ENCODE measurements around the gene HIVEP3.

HIVEP3 gene

GRCh38 chr1:41537788-41538351, 380.9 kb downstream of the HIVEP3 start:
- H3K4me3 ChIP-seq (ENCODE audit: insufficient read length, low read depth), result no peak overlapping the region
- no peak for TF ChIP-seq ZNF274 (IDR thresholded peaks at IDR 0.05; ENCODE audit: low read depth, low read length)
- no peak for TF ChIP-seq SUZ12 (IDR thresholded peaks at IDR 0.05; ENCODE audit: extremely low read depth, insufficient read depth, insufficient read length)
- no peak for TF ChIP-seq YY1 (IDR thresholded peaks at IDR 0.05; ENCODE audit: insufficient read depth, insufficient read length)
- H3K9ac ChIP-seq (ENCODE audit: insufficient read length, low read depth), result no peak overlapping the region
- H3K36me3 ChIP-seq (ENCODE audit: insufficient read depth, insufficient read length, low read length), result no peaks in the 10 kb centered on the region
- H3K4me1 ChIP-seq (ENCODE audit: insufficient read depth, insufficient read length), result peaks cover 3% of the 10 kb centered on the region
- H3K27me3 ChIP-seq (ENCODE audit: insufficient read depth, insufficient read length), result no peaks in the 10 kb centered on the region
- no peaks in the 10 kb centered on the region for H3K9me3 ChIP-seq (ENCODE audit: insufficient read depth, low read length)
- DNase-seq (ENCODE audit: low read depth, low spot score), result no peak

GRCh38 chr1:41537251-41537650, 381.5 kb downstream of the HIVEP3 start:
- Histone ChIP-seq H3K9me3 (ENCODE audit: insufficient read depth, low read length) (no peaks in the 10 kb centered on the region), H3K4me1 (ENCODE audit: insufficient read depth, insufficient read length) (peaks cover 3% of the 10 kb centered on the region), H3K9ac (ENCODE audit: insufficient read length, low read depth) (no peak overlapping the region), H3K27me3 (ENCODE audit: insufficient read depth, insufficient read length) (peaks cover 2% of the 10 kb centered on the region), H3K36me3 (ENCODE audit: insufficient read depth, insufficient read length, low read length) (no peaks in the 10 kb centered on the region), H3K4me3 (ENCODE audit: insufficient read length, low read depth) (no peak overlapping the region)
- no peak for DNase-seq (ENCODE audit: low read depth, low spot score)
- TF ChIP-seq YY1 (IDR thresholded peaks at IDR 0.05; ENCODE audit: insufficient read depth, insufficient read length) (no peak), SUZ12 (IDR thresholded peaks at IDR 0.05; ENCODE audit: extremely low read depth, insufficient read depth, insufficient read length) (no peak), ZNF274 (IDR thresholded peaks at IDR 0.05; ENCODE audit: low read depth, low read length) (no peak)

- no peak for DNase-seq (ENCODE audit: low read depth, low spot score)
Observed at GRCh38 chr1:41536361-41536802, 382.3 kb downstream of the HIVEP3 start.

GRCh38 chr1:41535716-41536115, 383.0 kb downstream of the HIVEP3 start:
- H3K36me3 ChIP-seq (ENCODE audit: insufficient read depth, insufficient read length, low read length), result no peaks in the 10 kb centered on the region
- no peak for TF ChIP-seq YY1 (IDR thresholded peaks at IDR 0.05; ENCODE audit: insufficient read depth, insufficient read length)
- no peak for TF ChIP-seq SUZ12 (IDR thresholded peaks at IDR 0.05; ENCODE audit: extremely low read depth, insufficient read depth, insufficient read length)
- no peak for TF ChIP-seq ZNF274 (IDR thresholded peaks at IDR 0.05; ENCODE audit: low read depth, low read length)

More at GRCh38 chr1:41536361-41536802, 382.3 kb downstream of the HIVEP3 start:
- Histone ChIP-seq H3K27me3 (ENCODE audit: insufficient read depth, insufficient read length) (peaks cover 10% of the 10 kb centered on the region), H3K36me3 (ENCODE audit: insufficient read depth, insufficient read length, low read length) (no peaks in the 10 kb centered on the region), H3K4me1 (ENCODE audit: insufficient read depth, insufficient read length) (peaks cover 3% of the 10 kb centered on the region), H3K9me3 (ENCODE audit: insufficient read depth, low read length) (no peaks in the 10 kb centered on the region), H3K4me3 (ENCODE audit: insufficient read length, low read depth) (no peak overlapping the region), H3K9ac (ENCODE audit: insufficient read length, low read depth) (no peak overlapping the region)
- TF ChIP-seq ZNF274 (IDR thresholded peaks at IDR 0.05; ENCODE audit: low read depth, low read length) (no peak), YY1 (IDR thresholded peaks at IDR 0.05; ENCODE audit: insufficient read depth, insufficient read length) (no peak)

GRCh38 chr1:41535276-41535675, 383.4 kb downstream of the HIVEP3 start:
- no peaks in the 10 kb centered on the region for H3K36me3 ChIP-seq (ENCODE audit: insufficient read depth, insufficient read length, low read length)
- no peak overlapping the region for H3K4me3 ChIP-seq (ENCODE audit: insufficient read length, low read depth)
- H3K9ac ChIP-seq (ENCODE audit: insufficient read length, low read depth), result no peak overlapping the region
- peaks cover 20% of the 10 kb centered on the region for H3K27me3 ChIP-seq (ENCODE audit: insufficient read depth, insufficient read length)
- no peak for DNase-seq (ENCODE audit: low read depth, low spot score)
- peaks cover 3% of the 10 kb centered on the region for H3K4me1 ChIP-seq (ENCODE audit: insufficient read depth, insufficient read length)
- no peaks in the 10 kb centered on the region for H3K9me3 ChIP-seq (ENCODE audit: insufficient read depth, low read length)
- TF ChIP-seq SUZ12 (IDR thresholded peaks at IDR 0.05; ENCODE audit: extremely low read depth, insufficient read depth, insufficient read length) (no peak), ZNF274 (IDR thresholded peaks at IDR 0.05; ENCODE audit: low read depth, low read length) (no peak), YY1 (IDR thresholded peaks at IDR 0.05; ENCODE audit: insufficient read depth, insufficient read length) (no peak)

More at GRCh38 chr1:41535716-41536115, 383.0 kb downstream of the HIVEP3 start:
- H3K27me3 ChIP-seq (ENCODE audit: insufficient read depth, insufficient read length), result peaks cover 16% of the 10 kb centered on the region
- no peaks in the 10 kb centered on the region for H3K9me3 ChIP-seq (ENCODE audit: insufficient read depth, low read length)
- peaks cover 3% of the 10 kb centered on the region for H3K4me1 ChIP-seq (ENCODE audit: insufficient read depth, insufficient read length)
- no peak overlapping the region for H3K4me3 ChIP-seq (ENCODE audit: insufficient read length, low read depth)
- no peak for DNase-seq (ENCODE audit: low read depth, low spot score)
- no peak overlapping the region for H3K9ac ChIP-seq (ENCODE audit: insufficient read length, low read depth)

- no peak overlapping the region for H3K9ac ChIP-seq (ENCODE audit: insufficient read length, low read depth)
- no peak for DNase-seq (ENCODE audit: low read depth, low spot score)
- no peaks in the 10 kb centered on the region for H3K36me3 ChIP-seq (ENCODE audit: insufficient read depth, insufficient read length, low read length)
- H3K9me3 ChIP-seq (ENCODE audit: insufficient read depth, low read length), result 0 out of 2 replicates have a peak, but pooled peaks cover 4% of the 10 kb centered on the region
- TF ChIP-seq ZNF274 (IDR thresholded peaks at IDR 0.05; ENCODE audit: low read depth, low read length) (no peak), SUZ12 (IDR thresholded peaks at IDR 0.05; ENCODE audit: extremely low read depth, insufficient read depth, insufficient read length) (no peak), YY1 (IDR thresholded peaks at IDR 0.05; ENCODE audit: insufficient read depth, insufficient read length) (no peak)
- peaks cover 3% of the 10 kb centered on the region for H3K4me1 ChIP-seq (ENCODE audit: insufficient read depth, insufficient read length)
- no peak overlapping the region for H3K4me3 ChIP-seq (ENCODE audit: insufficient read length, low read depth)
- peaks cover 23% of the 10 kb centered on the region for H3K27me3 ChIP-seq (ENCODE audit: insufficient read depth, insufficient read length)
Observed at GRCh38 chr1:41534181-41535076, 384.3 kb downstream of the HIVEP3 start.

GRCh38 chr1:41533731-41534080, 385.0 kb downstream of the HIVEP3 start:
- Histone ChIP-seq H3K4me1 (ENCODE audit: insufficient read depth, insufficient read length) (peaks cover 3% of the 10 kb centered on the region), H3K4me3 (ENCODE audit: insufficient read length, low read depth) (no peak overlapping the region), H3K36me3 (ENCODE audit: insufficient read depth, insufficient read length, low read length) (no peaks in the 10 kb centered on the region), H3K27me3 (ENCODE audit: insufficient read depth, insufficient read length) (peaks cover 23% of the 10 kb centered on the region), H3K9ac (ENCODE audit: insufficient read length, low read depth) (no peak overlapping the region), H3K9me3 (ENCODE audit: insufficient read depth, low read length) (0 out of 2 replicates have a peak, but pooled peaks cover 4% of the 10 kb centered on the region)
- no peak for TF ChIP-seq ZNF274 (IDR thresholded peaks at IDR 0.05; ENCODE audit: low read depth, low read length)
- TF ChIP-seq SUZ12 (IDR thresholded peaks at IDR 0.05; ENCODE audit: extremely low read depth, insufficient read depth, insufficient read length), result no peak
- no peak for TF ChIP-seq YY1 (IDR thresholded peaks at IDR 0.05; ENCODE audit: insufficient read depth, insufficient read length)
- no peak for DNase-seq (ENCODE audit: low read depth, low spot score)
